Neural cell (in vitro differentiated cells): ENCODE data around the gene MYBPC3. TPM values are rescaled to one million over a fixed set of nuclear protein-coding genes. Genes with fewer than 3 reads are reported as not detected.

ENCODE experiments used
- H2AFZ ChIP-seq: fragments of 200-600, 300-800 bp; sonication (generic), shearing (Covaris generic); 2 replicates; pipeline ENCODE4 v1.6.0; 2014; ENCODE audit warnings: low read depth, mild to moderate bottlenecking, antibody characterized with exemption, low read length, moderate library complexity
- H3F3A ChIP-seq: fragments of 200-600 bp; shearing (Covaris generic); 2 replicates; pipeline ENCODE4 v1.6.1; 2016; ENCODE audit warnings: mild to moderate bottlenecking, moderate library complexity, mixed read lengths, antibody characterized with exemption, low read length; ENCODE audit not compliant: insufficient read depth, poor library complexity, severe bottlenecking
- H3K27ac ChIP-seq: fragments of 200-600, 300-800 bp; sonication (generic), shearing (Covaris generic); 2 replicates; pipeline ENCODE4 v1.5.1; 2014; ENCODE audit warnings: mild to moderate bottlenecking, low read length, moderate library complexity
- H3K27me3 ChIP-seq: fragments of 300-800, 200-600 bp; sonication (generic), shearing (Covaris generic); 2 replicates; pipeline ENCODE4 v1.6.0; 2014; ENCODE audit warnings: mild to moderate bottlenecking, low read depth, low read length, moderate library complexity; ENCODE audit not compliant: insufficient read depth
- H3K36me3 ChIP-seq: fragments of 300-800, 200-600 bp; sonication (generic), shearing (Covaris generic); 2 replicates; pipeline ENCODE4 v1.5.1; 2014; ENCODE audit warnings: mild to moderate bottlenecking, antibody characterized with exemption, low read length, moderate library complexity; ENCODE audit not compliant: insufficient read depth
- H3K4me2 ChIP-seq: fragments of 300-800, 200-600 bp; sonication (generic), shearing (Covaris generic); 2 replicates; pipeline ENCODE4 v1.6.0; 2014; ENCODE audit warnings: mild to moderate bottlenecking, low read length
- H3K4me3 ChIP-seq: fragments of 300-800, 200-600 bp; sonication (generic), shearing (Covaris generic); 2 replicates; pipeline ENCODE4 v1.5.1; 2014; ENCODE audit warnings: mild to moderate bottlenecking, low read length, moderate library complexity
- H3K79me2 ChIP-seq: fragments of 200-600 bp; shearing (Covaris generic); replicated peaks from 2 replicates; pipeline ENCODE4 v1.6.0; 2014; ENCODE audit warnings: mild to moderate bottlenecking, low read length, moderate library complexity; ENCODE audit not compliant: insufficient read depth
- H3K9ac ChIP-seq: fragments of 300-800, 200-600 bp; sonication (generic), shearing (Covaris generic); 2 replicates; pipeline ENCODE4 v1.6.1; 2016; ENCODE audit warnings: mild to moderate bottlenecking, low read length, mixed read lengths
- H3K9me2 ChIP-seq: fragments of 200-600 bp; shearing (Covaris generic); 2 replicates; pipeline ENCODE4 v1.6.1; 2016; ENCODE audit warnings: mild to moderate bottlenecking, low read length, mixed read lengths; ENCODE audit not compliant: insufficient read depth
- H3K9me3 ChIP-seq: fragments of 200-600, 300-800 bp; sonication (generic), shearing (Covaris generic); 2 replicates; pipeline ENCODE4 v1.6.1; 2016; ENCODE audit warnings: mild to moderate bottlenecking, mixed run types, low read length, moderate library complexity, mixed read lengths
- H4K20me1 ChIP-seq: fragments of 200-600 bp; shearing (Covaris generic); 2 replicates; pipeline ENCODE4 v1.6.1; 2016; ENCODE audit warnings: mild to moderate bottlenecking, mixed run types; ENCODE audit not compliant: insufficient read depth
- CTCF ChIP-seq: fragments of 450-650 bp; IDR thresholded peaks from 2 replicates; pipeline ENCODE4 v1.5.1; 2014; ENCODE audit warnings: antibody characterized with exemption, mild to moderate bottlenecking, moderate library complexity; ENCODE audit not compliant: poor library complexity, severe bottlenecking
- EP300 ChIP-seq: fragments of 450-650 bp; conservative IDR thresholded peaks from 2 replicates; pipeline ENCODE4 v1.6.1; 2014; ENCODE audit warnings: antibody characterized with exemption, mild to moderate bottlenecking, moderate library complexity; ENCODE audit not compliant: poor library complexity, severe bottlenecking
- EZH2 ChIP-seq: fragments of 200-600, 300-800 bp; shearing (Covaris generic), sonication (generic); IDR thresholded peaks from 2 replicates; pipeline ENCODE4 v1.6.1; 2014; ENCODE audit warnings: antibody characterized with exemption, low read length, borderline replicate concordance, mild to moderate bottlenecking; ENCODE audit not compliant: insufficient read depth, poor library complexity, severe bottlenecking
- MXI1 ChIP-seq: fragments of 450-650 bp; conservative IDR thresholded peaks from 2 replicates; pipeline ENCODE4 v1.6.1; 2014; ENCODE audit warnings: antibody characterized with exemption, mild to moderate bottlenecking; ENCODE audit not compliant: poor library complexity, severe bottlenecking
- POLR2AphosphoS5 ChIP-seq: IDR thresholded peaks from 2 replicates; pipeline ENCODE4 v1.6.1; 2012
- RAD21 ChIP-seq: fragments of 450-650 bp; conservative IDR thresholded peaks from 2 replicates; pipeline ENCODE4 v1.6.1; 2014; ENCODE audit warnings: antibody characterized with exemption, mild to moderate bottlenecking, moderate library complexity
- REST ChIP-seq: IDR thresholded peaks from 2 replicates; pipeline ENCODE4 v1.6.1; 2012; ENCODE audit warnings: borderline replicate concordance
- SMC3 ChIP-seq: fragments of 450-650 bp; conservative IDR thresholded peaks from 2 replicates; pipeline ENCODE4 v1.6.1; 2014; ENCODE audit warnings: antibody characterized with exemption, mild to moderate bottlenecking, moderate library complexity; ENCODE audit not compliant: poor library complexity
- TAF1 ChIP-seq: IDR thresholded peaks from 2 replicates; pipeline ENCODE4 v1.6.1; 2012; ENCODE audit warnings: low read depth
- polyA plus RNA-seq: library from polyadenylated mRNA; depleted of rRNA; stranded (reverse); fragments of >200 nt; gene quantifications from 2 replicates; pipeline ENCODE4 v1.2.3, GENCODE V29; 2014

The MYBPC3 gene
- polyA plus RNA-seq, 1 donor from 2014 or later = not detected

GRCh38 chr11:47375546-47376085 is 23.1 kb upstream of the MYBPC3 start:
- H3F3A ChIP-seq = no peaks in the 10 kb centered on the region
- no peak overlapping the region for H3K27ac ChIP-seq
- no peaks in the 10 kb centered on the region for H4K20me1 ChIP-seq
- H3K4me2 ChIP-seq = no peak overlapping the region
- TF ChIP-seq POLR2AphosphoS5 (no peak), REST (no peak), TAF1 (no peak), EP300 (no peak), RAD21 (no peak), EZH2 (no peak), MXI1 (no peak), CTCF (no peak), SMC3 (no peak)
- H3K9me2 ChIP-seq = no peaks in the 10 kb centered on the region
- no peaks in the 10 kb centered on the region for H3K27me3 ChIP-seq
- H3K79me2 ChIP-seq = no peaks in the 10 kb centered on the region
- no peak overlapping the region for H3K4me3 ChIP-seq
- no peak overlapping the region for H2AFZ ChIP-seq
- no peaks in the 10 kb centered on the region for H3K9me3 ChIP-seq
- H3K36me3 ChIP-seq = no peaks in the 10 kb centered on the region
- no peak overlapping the region for H3K9ac ChIP-seq

GRCh38 chr11:47375020-47375419 is 22.5 kb upstream of the MYBPC3 start:
- Histone ChIP-seq H3K4me3 (no peak overlapping the region), H3K9me2 (no peaks in the 10 kb centered on the region), H3F3A (no peaks in the 10 kb centered on the region), H3K27ac (no peak overlapping the region), H3K36me3 (no peaks in the 10 kb centered on the region), H3K4me2 (no peak overlapping the region), H3K9me3 (no peaks in the 10 kb centered on the region), H4K20me1 (no peaks in the 10 kb centered on the region), H3K27me3 (no peaks in the 10 kb centered on the region), H3K79me2 (no peaks in the 10 kb centered on the region), H3K9ac (no peak overlapping the region), H2AFZ (no peak overlapping the region)
- TF ChIP-seq RAD21 (no peak), POLR2AphosphoS5 (no peak), CTCF (no peak), MXI1 (no peak), EP300 (no peak), TAF1 (no peak), SMC3 (no peak), REST (no peak), EZH2 (no peak)
